Fibroblast of villous mesenchyme (primary cell): ENCODE measurements around the gene NCL. TPM values are rescaled to one million over a fixed set of nuclear protein-coding genes. Genes with fewer than 3 reads are reported as not detected.

ENCODE experiments used
- DNase-seq: peaks from one replicate; pipeline ENCODE4 v3.0.0-alpha.2; 2010; ENCODE audit warnings: low read depth
- H3K4me3 ChIP-seq: 2 replicates; pipeline ENCODE4 v1.5.1; 2011; ENCODE audit warnings: low read depth, mild to moderate bottlenecking, low read length
- CTCF ChIP-seq: IDR thresholded peaks from 2 replicates; pipeline ENCODE4 v1.5.1; 2012; ENCODE audit warnings: low read depth, mild to moderate bottlenecking, low read length; ENCODE audit not compliant: insufficient read depth
- total RNA-seq: library from RNA; depleted of rRNA; stranded (reverse); fragments of >200 nt; gene quantifications from 2 replicates; pipeline ENCODE4 v1.2.3, GENCODE V29; 2012

Gene NCL
- total RNA-seq, 1 donor: 103 TPM

DNA sequence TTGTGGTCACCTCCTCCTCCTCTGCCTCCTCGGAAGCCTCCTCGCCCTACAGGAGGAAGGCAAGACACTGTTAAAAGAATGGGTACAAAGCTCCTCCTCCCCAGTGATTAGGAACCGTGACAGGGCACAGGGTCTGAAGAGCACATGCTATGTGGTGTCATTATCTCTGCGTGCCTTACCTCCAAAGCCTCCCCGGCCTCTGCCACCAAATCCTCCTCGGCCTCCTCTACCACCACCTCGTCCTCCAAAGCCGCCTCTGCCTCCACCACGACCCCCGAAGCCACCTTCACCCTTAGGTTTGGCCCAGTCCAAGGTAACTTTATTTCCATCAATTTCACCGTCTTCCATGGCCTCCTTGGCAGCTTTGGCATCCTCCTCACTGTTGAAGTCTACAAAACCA lies 9.1 kb downstream of the NCL start:
- TF ChIP-seq CTCF: no peak
- no peak for DNase-seq
- H3K4me3 ChIP-seq: no peak overlapping the region

GRCh38 chr2:231454361-231454791 lies 9.9 kb downstream of the NCL start:
- no peak for TF ChIP-seq CTCF
- no peak for DNase-seq
- H3K4me3 ChIP-seq: no peak overlapping the region

DNA sequence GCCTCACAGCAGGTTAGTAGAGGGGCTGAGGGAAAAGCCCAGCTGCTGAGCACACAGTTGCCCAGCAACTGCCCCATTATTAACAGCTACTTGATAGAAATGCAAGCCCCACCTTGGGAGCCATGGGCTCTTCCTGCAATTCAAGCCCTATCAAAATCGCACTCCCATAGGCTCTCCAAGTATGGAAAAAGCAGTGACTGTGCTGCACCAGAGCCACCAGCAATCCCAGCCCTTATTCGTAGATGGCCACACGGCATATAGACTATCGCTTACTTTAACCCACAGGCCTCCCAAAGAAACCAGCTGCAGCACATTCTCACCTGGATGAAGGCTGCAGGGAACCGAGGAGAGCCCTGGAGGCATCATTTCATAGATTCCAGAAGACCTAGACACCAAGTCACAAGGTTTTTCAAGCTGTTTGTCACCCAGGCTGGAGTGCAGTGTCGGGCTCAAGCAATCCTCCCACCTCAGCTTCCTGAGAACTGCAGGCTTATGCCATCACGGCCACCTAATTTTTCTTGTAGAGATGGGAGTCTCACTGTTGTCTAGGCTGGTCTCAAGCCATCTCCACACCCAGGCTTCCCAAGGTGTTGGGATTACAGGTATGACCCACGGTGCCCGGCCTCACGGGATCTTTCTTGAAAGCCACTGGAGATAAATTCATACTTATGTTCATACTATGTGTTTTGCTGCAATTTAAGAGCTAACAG lies 11.3 kb downstream of the NCL start:
- TF ChIP-seq CTCF: no peak
- no peak overlapping the region for H3K4me3 ChIP-seq
- no peak for DNase-seq

DNA sequence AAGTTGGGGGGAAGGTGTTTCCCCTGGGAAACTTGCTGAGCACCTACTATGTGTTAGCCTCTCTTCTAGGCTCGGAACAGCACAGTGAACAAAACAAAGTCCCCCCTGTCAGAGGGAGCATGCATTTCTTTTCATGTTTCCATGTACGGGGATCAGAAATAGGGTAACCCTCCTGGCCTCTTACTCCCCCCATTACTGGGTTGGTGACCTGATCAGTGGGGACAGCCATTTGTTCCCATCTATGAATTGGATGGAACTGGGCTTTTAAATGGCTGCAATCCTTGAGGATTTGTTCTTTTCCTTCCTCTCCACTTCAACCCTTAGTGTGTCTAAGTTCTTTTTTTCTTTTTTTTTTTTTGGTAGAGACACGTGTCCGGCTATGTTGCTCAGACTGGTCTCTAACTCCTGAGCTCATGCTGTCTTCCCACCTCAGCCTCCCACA lies 13.7 kb downstream of the NCL start:
- DNase-seq: no peak
- no peak for TF ChIP-seq CTCF

GRCh38 chr2:231449503-231450054 lies 14.7 kb downstream of the NCL start:
- DNase-seq: no peak
- no peak for TF ChIP-seq CTCF
- no peak overlapping the region for H3K4me3 ChIP-seq

More for the DNA sequence above, 13.7 kb downstream of the NCL start:
- H3K4me3 ChIP-seq: no peak overlapping the region

DNA sequence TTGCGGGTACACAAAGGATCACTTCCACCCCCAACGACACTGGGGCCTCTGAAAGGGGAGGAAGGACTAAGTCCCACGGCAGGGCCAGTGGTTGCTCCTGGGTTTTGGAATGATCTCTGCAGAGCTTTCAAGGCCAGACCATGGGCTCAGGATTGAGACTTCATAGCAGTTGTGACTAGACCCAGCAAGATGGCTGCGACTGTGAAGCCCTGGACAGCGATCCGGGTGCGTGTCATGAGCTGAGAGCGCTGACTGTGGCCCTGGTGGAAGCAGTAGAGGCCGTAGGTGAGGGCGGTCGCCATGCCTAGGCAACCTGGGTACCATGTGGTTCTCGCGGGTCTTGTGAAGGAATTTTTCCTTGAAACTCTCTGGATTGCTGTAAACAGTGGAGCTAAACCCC lies 27.3 kb downstream of the NCL start:
- H3K4me3 ChIP-seq: no peak overlapping the region
- DNase-seq: no peak
- no peak for TF ChIP-seq CTCF
